Measurements from ENCODE around the gene EDARADD.

Gene EDARADD

GRCh38 chr1:236395230-236395946 is 1.3 kb downstream of the EDARADD start:
- peak; percentile 40 for DNase-seq

GRCh38 chr1:236395947-236396664 is 2.0 kb downstream of the EDARADD start:
- DNase-seq = no peak

DNA sequence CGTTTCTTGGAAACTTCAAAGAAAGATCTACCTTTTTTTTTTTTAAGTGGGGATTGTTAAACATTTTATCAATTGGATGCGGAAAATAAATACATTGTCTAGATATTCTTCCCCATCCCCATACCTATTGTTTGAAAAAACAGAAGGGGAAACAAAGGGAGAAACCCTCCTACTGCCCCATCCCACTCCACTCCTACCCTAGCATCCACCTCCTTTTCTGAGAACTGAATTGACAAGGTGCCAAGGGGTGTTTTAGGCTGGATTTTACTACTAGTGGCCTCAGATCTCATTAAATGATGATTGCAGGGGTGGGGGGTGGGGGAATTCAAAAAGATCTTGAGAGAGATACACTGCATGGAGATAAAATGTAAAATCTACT is 2.6 kb downstream of the EDARADD start:
- no peak for DNase-seq

DNA sequence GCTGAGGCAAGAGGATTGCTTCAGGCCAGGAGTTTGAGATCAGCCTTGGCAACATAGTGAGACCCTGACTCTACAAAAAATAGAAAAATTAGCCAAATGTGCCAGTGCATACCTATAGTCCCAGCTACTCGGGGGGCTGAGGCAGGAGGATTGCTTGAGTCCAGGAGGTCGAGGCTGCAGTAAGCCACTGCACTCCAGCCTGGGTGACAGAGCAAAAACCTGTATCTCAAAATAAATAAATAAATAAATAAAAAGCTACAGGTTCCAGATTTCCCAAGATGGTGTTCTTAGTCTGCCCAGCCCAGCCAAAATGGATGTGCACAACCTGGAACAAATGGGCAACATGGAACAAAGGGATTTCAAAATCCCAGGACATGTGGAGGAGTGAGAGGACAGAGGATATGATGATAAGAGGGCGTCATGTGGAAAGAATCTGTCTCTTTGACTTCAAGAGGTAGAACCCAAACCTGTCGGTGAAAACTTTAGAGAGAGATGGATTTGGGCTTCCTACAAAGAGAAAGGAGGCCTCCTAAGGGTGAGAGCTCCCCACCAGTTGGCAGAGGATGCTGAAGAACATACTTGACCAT is 3.2 kb downstream of the EDARADD start:
- DNase-seq = no peak

- no peak for DNase-seq
These were observed 4.5 kb downstream of the EDARADD start for GRCh38 chr1:236398538-236398937.

GRCh38 chr1:236400061-236400603 is 6.0 kb downstream of the EDARADD start:
- DNase-seq = no peak

DNA sequence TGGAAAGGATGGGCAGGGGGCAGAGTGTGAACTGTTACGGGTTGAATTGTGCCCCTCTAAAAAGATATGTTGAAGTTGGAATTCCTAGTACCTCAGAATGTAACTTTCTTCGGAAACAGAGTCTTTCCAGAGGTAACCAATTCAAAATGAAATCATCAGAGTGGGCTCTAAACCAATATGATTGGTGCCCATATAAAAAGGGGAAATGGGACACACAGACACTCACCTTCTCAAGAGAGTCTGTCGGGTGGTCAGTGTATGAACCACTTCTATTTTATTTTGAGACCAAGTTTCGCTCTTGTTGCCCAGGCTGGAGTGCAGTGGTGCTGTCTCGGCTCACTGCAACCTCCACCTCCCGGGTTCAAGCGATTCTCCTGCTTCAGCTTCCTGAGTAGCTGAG is 7.6 kb downstream of the EDARADD start:
- no peak for DNase-seq

DNA sequence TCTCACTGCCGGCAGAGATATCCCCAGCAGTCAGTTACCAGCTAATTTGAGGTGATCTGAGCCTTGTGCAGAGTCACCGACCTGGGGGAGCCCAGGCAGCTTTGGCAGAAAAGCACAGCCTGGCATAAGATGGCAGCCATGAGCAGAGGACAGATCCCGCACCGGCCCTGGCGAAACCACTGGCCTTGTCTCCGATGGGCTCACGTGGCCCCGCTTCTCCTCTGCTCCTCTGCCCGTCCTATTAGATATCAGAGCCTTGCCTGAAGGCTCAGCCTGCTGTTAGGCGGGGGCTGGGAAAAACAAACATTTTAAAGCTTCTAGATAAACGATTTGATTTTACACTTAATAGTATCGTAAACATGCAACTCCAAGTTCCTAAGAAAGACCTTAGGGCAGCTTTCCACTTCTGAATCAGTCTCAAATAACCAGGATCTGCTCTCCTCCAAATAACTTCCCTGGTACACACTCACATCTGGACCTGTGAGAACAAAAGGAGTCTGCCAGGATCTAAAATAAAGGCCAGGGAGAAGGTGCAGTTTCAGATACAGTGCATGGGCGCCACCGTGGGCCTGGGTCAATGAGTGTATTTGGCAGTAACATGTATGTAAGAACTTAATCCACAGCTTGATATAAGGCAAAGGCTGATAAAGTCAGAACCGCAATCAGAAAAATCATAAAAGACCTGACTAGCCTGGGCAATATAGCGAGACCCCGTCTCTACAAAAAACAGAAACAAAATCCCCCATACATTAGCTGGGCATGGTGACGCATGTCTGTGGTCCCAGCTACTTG is 10.0 kb downstream of the EDARADD start:
- DNase-seq = no peak

- DNase-seq = no peak
These were observed 13.0 kb downstream of the EDARADD start for GRCh38 chr1:236407059-236407458.

- DNase-seq = no peak
These were observed 19.6 kb downstream of the EDARADD start for GRCh38 chr1:236413688-236414087.

DNA sequence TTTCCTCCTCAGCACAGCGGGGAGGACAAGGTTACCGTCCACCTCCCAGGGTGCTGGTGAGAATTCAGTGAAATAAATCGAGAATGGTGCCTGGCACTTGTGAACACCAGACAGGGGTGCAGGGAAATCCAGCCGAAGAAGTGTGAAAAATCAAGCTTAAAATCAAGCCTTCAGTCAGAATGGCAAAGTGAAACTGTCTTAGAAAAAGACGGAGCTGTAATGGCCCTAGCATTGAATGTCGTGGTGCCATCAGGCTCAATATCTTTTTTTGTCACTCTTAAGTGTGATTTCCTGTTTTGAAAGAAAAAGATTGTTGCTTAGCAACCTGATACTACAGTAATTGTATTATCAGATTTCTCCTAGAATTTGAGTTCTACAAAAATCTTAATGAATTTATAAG is 22.1 kb downstream of the EDARADD start:
- DNase-seq = peak; percentile 17

GRCh38 chr1:236417336-236417735 is 23.2 kb downstream of the EDARADD start:
- DNase-seq = no peak

- DNase-seq = no peak
These were observed 25.4 kb downstream of the EDARADD start for GRCh38 chr1:236419502-236419901.

DNA sequence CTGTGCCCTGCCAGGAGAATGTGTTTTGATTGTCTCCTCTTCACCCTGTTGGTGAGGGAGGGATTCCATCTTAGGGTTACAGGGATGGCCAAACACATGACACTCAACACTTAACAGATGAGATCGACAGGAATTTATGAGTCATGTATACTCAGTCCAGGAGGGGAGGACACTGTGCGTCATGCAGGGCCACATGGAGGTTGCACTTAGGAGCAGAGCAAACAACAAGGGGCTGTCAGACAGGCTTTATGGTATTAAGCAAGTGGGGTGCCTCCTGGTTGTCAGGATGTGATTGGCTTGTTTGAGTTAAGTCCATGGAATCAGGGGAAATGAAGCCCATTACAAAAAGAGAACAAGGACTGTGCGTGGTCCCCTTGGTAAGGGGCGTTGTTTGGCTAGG is 26.9 kb downstream of the EDARADD start:
- DNase-seq = no peak

DNA sequence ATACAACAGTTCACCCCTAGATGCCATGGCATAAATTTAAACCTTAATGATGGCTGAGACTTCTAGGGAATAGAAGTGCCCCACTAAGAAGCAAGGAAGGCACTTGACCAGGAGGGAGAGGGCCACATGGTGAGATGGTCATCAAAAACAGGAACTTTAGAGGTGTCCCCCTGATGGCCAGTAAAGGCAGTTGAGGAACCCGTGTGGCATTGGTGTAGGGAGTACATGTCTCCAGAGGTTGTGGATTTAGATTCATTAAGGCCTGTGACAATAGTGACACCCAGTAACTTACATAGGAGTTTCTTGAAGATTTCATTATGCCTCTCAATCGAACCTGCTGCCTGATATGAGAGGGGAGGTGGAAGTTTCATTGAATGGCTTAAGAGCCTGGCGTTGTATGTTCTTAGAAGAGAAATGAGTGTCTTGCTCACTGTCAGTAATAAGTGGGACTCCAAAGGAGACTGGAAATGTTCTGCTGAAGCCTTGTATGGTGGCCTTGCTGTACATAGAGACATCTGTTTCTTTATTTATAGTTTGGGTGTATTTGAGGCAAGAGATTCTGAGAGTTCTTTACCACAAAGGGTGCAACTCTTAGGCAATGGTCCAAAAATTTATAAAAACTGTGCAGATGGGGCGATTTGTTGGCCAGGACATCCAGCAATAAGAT is 27.9 kb downstream of the EDARADD start:
- DNase-seq = no peak

DNA sequence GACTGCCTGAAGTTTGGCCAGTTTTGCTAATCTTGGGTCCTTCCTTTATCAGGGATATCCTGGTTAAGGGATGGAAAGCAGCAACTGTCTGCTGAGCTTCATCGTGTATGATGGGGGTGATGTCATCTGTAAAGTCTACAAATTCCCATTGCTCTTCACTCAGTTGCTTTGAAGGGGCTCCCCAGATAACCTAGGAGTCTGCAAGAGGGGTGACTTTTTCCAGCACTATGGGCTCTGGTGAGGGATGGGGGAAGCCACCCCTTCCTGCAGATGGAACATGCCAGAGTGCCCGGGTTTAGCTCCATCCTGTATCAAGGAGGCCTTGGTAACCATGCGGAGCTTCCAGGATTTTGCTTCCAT is 28.4 kb downstream of the EDARADD start:
- DNase-seq = no peak

DNA sequence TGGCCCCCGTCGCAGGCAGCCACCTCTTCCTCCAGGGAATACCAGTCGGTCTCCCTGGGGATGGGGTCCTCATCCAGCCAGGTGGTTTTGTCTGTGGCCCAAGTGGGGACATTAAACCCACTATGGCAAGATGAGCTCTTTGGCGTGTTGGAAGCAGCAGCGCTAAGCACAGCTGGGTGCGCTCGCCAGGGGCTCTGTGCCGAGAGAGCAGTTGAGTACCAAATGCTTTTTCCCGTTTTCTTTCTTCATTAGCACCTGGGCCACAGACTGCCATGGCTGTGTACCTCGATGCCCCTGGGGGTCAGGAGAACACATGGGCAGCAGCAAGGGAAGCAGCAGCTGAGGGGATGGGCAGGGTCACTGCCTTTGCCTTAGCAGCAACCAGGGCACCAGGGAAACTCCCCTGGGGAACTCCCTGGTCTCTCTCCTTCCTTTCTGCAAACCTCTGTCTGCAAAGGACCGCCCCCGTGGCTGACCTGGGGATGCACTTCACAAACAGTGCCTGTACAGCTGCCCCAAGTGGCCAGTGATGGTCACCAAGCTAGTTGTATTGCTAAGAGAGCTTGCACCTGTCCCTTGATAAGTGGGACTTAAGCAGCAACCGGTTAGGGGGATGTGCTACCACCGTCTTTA is 31.1 kb downstream of the EDARADD start:
- DNase-seq = no peak

- no peak for DNase-seq
These were observed 32.1 kb downstream of the EDARADD start for GRCh38 chr1:236426215-236426614.

- no peak for DNase-seq
These were observed 35.7 kb downstream of the EDARADD start for GRCh38 chr1:236429715-236430274.

DNA sequence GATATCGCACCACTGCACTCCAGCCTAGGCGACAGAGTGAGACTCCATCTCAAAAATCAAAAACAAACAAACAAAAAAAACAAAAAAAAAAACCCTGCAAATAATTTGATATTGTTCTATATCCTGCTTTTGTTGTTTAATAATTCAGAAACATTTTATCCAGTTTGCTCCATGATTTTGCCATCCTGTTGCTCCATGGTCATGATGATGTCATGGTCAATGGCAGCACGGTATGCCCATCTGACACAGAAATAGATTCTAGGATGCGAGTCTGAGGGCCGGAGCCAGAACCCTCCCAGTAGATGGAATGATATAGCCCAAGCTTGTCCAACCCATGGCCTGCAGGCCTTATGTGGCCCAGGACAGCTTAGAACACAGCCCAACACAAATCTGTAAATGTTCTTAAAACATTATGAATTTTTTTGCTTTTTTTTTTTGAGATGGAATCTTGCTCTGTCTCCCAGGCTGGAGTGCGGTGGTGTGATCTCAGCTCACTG is 39.8 kb downstream of the EDARADD start:
- DNase-seq = no peak

GRCh38 chr1:236438614-236439013 is 44.5 kb downstream of the EDARADD start:
- no peak for DNase-seq

GRCh38 chr1:236440373-236440772 is 46.3 kb downstream of the EDARADD start:
- DNase-seq = no peak
